C4-2B (cell line): Measurements from ENCODE around the gene GJB3.
"Not testable (repeated sequence)": the region's sequence is repeated elsewhere in the genome, so short reads cannot be mapped to it uniquely, and the experiment has no call there.

Experiments used
- H3K27ac ChIP-seq: fragments of 450-650 bp; 2 replicates; pipeline ENCODE4 v1.5.1; 2017
- ZFX ChIP-seq: fragments of 450-650 bp; IDR thresholded peaks from 2 replicates; pipeline ENCODE4 v1.6.1; 2017
- TF ChIP-seq, protein P1 (sequence below): fragments of 450-650 bp; conservative IDR thresholded peaks from 2 replicates; pipeline ENCODE4 v1.5.1; 2017; ENCODE audit warnings: mild to moderate bottlenecking

The GJB3 gene

DNA sequence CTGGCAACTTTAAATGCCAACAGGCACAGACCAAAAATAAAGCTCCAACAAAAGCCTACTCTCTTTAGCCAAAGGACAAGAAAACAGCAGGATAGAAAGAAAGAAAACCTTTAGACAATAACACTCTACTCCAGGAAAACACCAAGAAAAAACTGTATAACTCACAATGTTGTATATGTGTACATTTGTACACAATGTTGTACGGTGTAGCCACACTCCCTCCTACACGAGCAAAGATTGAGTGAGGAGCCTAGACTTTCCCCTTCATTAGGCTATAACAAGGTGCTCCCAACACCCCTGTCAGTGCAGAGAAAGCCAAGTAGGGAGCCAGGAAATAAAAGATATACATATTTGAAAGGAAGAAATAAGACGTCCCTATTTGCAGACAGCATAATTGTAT, 35.8 kb downstream of the GJB3 start:
- TF ChIP-seq, protein P1, sequence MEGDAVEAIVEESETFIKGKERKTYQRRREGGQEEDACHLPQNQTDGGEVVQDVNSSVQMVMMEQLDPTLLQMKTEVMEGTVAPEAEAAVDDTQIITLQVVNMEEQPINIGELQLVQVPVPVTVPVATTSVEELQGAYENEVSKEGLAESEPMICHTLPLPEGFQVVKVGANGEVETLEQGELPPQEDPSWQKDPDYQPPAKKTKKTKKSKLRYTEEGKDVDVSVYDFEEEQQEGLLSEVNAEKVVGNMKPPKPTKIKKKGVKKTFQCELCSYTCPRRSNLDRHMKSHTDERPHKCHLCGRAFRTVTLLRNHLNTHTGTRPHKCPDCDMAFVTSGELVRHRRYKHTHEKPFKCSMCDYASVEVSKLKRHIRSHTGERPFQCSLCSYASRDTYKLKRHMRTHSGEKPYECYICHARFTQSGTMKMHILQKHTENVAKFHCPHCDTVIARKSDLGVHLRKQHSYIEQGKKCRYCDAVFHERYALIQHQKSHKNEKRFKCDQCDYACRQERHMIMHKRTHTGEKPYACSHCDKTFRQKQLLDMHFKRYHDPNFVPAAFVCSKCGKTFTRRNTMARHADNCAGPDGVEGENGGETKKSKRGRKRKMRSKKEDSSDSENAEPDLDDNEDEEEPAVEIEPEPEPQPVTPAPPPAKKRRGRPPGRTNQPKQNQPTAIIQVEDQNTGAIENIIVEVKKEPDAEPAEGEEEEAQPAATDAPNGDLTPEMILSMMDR, result no peak
- TF ChIP-seq ZFX, result no peak
- no peak overlapping the region for H3K27ac ChIP-seq

DNA sequence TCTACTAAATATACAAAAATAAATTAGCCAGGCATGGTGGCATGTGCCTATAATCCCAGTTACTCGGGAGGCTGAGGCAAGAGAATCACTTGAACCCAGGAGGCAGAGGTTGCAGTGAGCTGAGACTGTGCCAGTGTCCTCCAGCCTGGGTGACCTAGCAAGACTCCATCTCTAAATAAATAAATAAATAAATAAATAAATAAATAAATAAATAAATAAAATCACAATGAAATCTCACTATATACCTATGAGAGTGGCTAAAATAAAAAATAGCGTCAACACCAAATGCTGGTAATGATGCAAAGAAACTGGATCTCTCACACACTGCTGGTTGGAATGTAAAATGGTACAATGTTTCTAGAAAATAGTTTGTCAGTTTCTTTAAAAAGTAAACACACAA, 37.8 kb downstream of the GJB3 start:
- not testable (repeated sequence) for H3K27ac ChIP-seq

DNA sequence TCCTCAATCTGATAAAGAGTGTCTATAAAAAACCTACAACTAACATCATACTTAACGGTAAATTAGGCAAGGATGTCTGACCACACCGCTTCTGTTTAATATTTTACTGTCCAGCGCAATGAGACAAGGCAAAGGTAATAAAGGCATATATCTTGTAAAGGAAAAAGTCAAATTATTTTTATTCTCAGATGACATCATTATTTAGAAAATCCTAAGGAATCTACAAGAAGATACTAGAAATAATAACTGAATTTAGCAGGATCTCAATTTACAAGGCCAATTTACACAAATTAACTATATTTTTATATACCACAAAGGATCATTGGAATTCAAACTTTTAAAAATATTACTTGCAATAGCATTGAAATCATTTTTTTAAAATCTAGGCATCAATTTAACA, 41.2 kb downstream of the GJB3 start:
- TF ChIP-seq, protein P1, result no peak
- no peak for TF ChIP-seq ZFX
- H3K27ac ChIP-seq, result no peak overlapping the region

DNA sequence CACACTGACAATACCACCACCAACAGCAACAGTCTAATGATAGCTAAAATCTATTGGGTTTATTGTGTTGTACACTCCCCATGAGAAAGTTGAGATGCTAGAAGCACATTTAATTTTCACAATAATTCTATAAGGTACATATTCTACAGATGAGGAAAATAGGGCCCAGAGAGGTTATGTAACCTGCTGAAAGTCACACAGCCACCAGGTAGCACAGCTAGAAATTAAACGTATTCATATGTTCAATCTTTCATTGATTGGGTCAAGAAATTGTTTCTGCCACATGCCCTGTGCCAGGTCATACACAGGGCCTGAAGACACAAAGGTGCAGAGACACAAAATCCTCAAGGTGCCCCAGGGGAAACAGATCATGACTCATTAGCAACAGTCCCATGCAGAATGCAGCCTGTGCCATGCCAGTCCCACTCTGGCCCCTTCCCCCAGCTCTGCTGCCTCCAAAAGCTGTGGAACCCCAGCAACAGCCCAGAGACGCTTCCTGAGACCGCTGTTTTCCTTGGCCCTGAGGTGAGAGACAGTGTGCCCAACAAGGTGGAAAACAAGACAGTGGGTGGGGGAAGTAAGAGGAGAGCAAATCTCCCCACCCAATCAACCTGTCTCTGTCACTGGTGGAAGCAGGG, 43.9 kb downstream of the GJB3 start:
- TF ChIP-seq, protein P1, result no peak
- no peak for TF ChIP-seq ZFX
- no peak overlapping the region for H3K27ac ChIP-seq

DNA sequence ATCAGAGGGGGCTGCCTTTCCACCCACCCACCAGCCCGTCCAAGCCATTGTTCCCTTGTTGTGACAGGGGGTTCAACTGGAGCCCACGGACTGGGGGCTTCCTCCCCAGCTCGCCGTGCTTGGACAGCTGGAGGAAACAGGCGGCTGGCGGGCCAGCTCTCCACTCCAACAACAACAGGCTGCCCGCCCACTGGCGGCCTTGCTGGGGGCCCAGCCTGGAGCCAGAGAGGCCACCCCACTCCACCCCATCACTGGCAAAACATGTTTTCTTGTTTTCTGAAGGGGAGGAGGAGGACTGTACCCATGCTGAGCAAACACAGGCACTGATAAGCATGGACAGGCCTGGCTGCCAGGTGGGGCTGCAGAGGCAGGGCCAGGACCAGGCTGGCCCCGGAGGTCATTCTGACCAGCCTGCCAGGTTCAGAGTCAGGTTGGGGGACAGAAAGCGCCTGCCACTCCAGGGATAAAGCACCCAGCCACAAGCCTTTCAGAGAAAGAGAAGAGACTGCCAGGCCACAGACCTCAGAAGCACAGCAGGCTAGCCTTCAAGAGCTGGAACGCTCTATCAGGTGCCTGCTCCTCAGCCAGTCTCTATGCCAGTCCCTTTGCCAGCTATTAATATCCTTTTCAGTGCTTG, 44.6 kb downstream of the GJB3 start:
- TF ChIP-seq, protein P1, result no peak
- no peak for TF ChIP-seq ZFX
- H3K27ac ChIP-seq, result no peak overlapping the region

DNA sequence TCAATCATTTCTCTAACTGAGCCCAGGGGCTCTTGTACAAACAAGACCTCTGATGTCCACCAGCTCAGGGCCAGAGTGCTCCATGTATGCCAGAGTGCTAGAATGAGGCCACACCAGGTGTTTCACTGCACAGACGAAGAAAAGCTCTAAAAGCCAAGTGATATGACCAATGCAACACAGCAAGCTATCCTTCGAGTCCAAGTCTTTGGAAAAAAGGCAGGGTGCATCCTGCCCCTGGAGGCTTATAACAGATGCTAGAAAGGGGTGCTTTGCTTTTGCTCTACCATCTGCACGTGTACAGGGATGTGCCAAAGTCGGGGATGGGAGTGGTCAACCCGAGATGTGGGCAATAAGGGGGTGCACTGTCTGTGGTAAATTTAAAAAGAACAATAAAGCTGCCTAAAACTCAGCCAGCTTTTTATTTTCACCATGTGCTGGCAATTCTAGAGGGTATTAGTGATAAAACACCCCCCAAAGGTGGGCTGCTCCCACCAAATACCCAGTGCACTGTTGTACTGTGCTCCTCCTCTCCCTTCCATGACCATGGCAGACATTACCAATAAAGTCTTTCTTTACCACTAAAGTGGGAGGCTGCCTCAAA, 46.4 kb downstream of the GJB3 start:
- H3K27ac ChIP-seq, result no peak overlapping the region
- no peak for TF ChIP-seq ZFX
- TF ChIP-seq, protein P1, result no peak

DNA sequence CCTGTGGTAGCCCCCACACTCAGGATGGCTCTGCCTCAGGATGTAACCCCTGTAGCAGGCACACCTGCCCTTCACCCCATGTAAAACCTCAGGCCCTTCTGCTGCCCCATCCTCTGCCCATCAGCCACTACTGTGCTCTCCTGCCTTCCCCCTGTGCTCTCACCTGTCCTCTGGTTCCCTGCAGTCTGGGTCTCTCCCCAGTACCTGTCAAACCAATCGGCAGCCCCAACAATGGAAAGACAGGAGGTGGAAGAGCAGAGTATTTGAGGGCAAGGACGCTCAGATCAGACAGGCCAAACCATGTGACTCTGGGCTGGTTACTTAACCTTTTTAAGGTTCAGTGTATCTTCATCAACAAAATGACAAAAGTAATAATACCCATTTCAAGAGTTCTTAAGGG, 47.6 kb downstream of the GJB3 start:
- TF ChIP-seq, protein P1, result no peak
- TF ChIP-seq ZFX, result no peak
- no peak overlapping the region for H3K27ac ChIP-seq
